Epithelial cell of prostate (primary cell): ENCODE data around the gene RSBN1.
"Not testable (repeated sequence)": the region's sequence is repeated elsewhere in the genome, so short reads cannot be mapped to it uniquely, and the experiment has no call there.

ENCODE experiments used
- DNase-seq: peaks from one replicate; pipeline ENCODE4 v3.0.0-alpha.2; 2011; ENCODE audit warnings: low read depth, low spot score
- H3K27ac ChIP-seq: fragments of 450-650 bp; 2 replicates; pipeline ENCODE4 v1.5.1; 2017; ENCODE audit warnings: mild to moderate bottlenecking

The RSBN1 gene

DNA sequence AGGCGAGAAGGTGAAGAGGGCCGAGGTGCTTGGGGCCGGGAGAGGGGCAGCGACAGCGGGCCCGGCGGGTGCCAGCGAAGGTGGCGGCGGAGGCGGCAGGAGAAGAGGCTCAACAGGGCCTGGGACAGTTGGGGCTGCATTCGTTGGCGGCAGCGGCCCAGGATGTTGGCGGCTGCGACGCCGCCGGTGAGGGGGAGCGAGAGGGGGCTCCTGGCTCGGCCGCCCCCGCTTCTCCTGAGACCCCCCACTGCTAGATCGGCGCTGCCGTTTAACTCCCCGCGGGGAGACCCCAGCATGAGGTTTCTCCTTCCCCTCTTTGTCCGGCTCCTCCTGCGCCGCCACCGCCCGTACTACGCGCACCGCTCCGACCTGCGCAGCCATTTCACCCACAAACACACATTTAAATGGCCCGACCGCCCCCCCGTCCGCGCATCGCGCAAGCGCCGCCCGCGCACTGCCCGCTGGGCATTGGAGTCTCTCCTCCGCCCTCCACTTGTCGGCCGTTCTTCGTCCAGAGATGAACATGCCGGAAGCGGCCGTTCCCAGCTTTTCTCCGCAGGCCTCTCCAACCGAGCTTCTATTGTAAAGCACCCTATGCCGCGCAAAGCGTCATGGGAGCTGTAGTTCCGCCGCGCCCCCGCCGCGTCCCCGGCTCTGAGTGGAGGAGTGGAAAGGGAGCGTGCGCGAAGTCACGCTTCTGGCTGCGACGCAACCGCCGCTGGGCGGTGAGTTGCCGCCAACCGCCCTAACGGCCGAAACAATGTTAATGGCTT lies at the start of gene RSBN1:
Gene RSBN1, minus strand, starts transcription at position 589 of the 773 bp plus-strand sequence. Its CDS starts 64 bp downstream, at position 525.
- DNase-seq = peak; percentile 97
- H3K27ac ChIP-seq = peak within 1 kb of the TSS; percentile 72

DNA sequence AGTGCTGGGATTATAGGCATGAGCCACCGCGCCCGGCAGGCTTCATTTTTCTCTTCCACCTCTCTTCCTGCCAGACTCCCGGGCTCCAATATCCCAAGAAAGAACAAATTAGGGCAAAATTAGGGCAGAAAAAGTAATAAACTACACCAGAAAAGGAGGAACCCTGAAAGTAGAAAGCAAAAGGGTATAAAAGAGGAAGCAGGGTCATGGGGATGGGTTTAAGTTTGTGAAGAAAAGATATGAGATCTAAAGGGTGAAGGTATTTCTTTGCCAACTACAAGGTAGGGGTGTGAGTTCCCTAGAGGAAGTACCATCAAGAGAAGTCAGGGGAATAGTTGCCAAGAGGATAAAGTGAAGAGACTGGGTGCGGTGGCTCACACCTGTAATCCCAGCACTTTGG lies 49.4 kb upstream of the RSBN1 start:
- no peak for DNase-seq
- H3K27ac ChIP-seq = peak overlapping the region; percentile 71

DNA sequence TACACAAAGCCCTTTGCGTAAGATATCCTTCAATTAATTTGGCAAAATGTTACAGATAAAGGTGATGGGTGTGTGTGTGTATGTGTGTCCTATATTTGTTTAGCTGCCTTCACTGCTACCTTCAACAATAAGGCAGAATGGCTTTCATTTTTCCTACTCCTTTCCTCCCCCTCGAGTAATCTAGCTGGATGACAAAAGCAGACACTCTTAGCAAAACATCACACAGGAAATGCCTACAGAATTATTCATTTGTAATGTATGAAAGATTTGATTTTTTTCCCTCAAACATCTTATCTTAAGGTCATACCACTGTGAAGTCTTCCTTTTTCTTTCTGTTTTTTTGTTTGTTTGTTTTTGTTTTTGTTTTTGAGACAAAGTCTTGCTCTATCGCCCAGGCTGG lies 48.6 kb upstream of the RSBN1 start:
- peak overlapping the region; percentile 71 for H3K27ac ChIP-seq
- DNase-seq = no peak

DNA sequence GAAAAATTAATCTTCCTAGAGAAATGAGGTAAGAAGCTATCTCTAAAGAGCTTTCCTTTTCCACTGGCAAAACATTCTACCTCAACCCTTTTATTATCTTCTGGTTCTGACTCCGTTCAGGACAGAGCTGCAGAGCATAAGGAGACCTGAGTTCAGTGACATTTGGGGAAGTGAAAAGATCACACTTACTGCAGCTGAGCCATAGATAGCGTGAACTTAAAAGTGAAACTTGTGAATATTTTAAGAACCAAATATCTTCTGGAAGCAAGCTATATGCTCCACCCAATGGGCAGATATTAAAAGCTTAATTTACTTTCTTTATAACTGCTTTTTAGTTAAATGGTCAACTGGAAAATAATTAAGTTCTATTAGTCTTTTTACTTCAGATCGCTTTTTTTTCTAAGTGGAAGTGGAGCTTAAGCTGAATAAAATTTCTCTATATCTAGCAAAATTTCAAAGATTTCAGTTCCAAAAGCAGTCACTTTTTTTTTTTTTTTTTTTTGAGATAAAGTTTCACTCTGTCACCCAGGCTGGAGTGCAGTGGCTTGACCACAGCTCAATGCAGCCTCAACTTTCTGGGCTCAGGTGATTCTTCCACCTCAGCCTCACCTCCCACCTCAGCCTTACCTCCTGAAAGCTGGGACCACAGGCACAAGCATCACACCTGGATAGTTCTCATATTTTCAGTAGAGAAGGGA lies 47.4 kb upstream of the RSBN1 start:
- DNase-seq = no peak
- H3K27ac ChIP-seq = no peak overlapping the region

DNA sequence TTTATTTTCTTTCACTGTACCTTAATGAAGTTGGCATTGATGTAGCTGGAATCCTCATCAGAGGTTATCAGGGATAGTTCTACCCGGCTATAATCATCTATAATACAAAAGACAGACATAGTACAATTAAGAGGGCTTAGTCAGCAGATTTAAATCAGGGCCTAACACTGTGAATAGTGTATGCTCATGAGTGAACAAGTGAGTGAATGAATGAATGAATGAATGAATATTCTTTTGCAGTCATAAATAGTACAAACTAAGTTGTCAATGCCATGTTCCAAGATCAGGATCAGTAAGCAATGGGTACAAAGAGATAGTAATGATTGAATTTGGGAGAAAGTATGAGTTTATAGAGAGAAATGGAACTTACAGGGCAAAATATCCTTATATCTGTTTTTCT lies 46.7 kb upstream of the RSBN1 start:
- no peak for DNase-seq
- H3K27ac ChIP-seq = no peak overlapping the region

DNA sequence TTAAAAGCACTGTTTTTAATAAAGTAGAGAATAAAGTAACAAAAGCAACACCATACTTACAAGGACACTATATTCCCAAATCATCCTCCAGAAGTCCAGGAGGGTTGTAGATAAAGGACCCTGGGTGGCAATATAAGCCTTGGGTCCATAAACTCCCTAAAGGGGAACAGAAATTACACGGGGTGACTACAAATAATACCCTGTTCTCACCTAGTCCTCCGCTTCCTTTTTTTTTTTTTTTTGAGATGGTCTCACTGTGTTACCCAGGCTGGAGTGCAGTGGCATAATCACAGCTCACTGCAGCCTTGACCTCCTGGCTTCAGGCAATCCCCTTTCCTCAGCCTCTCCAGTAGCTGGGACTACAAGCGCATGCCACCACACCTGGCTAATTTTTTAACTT lies 46.1 kb upstream of the RSBN1 start:
- DNase-seq = no peak
- no peak overlapping the region for H3K27ac ChIP-seq

DNA sequence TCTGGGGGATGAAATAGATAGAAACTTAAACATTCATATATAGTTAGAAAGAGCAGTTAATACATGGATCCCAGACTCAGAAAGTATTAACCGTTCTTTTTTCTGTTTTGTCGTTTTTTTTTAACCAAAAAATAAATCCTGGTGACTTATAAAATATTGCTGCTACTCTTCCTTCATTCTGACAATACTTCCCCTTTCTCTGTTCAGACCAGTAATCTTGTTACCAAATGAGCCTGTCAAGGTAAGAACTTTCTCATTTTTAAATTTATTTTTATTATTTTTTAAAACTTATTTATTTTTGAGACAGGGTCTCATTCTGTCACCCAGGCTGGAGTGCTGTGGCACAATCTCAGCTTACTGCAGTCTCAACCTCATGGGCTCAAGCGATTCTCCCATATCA lies 45.5 kb upstream of the RSBN1 start:
- no peak for DNase-seq

DNA sequence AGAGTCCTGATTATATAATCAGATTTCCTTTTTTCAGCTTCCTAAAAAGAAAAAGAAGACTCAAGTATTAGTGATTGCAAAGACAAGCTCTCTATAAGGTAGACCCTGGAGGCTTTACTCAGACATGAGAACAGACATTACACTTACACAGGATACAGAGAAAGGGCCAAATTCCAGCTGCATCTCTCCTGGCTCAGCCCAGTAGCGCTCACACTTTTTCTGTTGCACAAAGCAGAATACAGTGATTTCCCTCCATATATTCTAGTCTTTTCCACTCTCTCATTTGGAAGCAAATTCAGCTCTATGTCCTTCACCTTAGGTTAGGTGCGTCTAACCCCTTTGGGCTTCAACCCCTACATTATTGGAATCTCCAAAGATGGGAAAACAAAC lies 44.1 kb upstream of the RSBN1 start:
- no peak for DNase-seq
- H3K27ac ChIP-seq = no peak overlapping the region

More for the DNA sequence above, 45.5 kb upstream of the RSBN1 start:
- no peak overlapping the region for H3K27ac ChIP-seq

DNA sequence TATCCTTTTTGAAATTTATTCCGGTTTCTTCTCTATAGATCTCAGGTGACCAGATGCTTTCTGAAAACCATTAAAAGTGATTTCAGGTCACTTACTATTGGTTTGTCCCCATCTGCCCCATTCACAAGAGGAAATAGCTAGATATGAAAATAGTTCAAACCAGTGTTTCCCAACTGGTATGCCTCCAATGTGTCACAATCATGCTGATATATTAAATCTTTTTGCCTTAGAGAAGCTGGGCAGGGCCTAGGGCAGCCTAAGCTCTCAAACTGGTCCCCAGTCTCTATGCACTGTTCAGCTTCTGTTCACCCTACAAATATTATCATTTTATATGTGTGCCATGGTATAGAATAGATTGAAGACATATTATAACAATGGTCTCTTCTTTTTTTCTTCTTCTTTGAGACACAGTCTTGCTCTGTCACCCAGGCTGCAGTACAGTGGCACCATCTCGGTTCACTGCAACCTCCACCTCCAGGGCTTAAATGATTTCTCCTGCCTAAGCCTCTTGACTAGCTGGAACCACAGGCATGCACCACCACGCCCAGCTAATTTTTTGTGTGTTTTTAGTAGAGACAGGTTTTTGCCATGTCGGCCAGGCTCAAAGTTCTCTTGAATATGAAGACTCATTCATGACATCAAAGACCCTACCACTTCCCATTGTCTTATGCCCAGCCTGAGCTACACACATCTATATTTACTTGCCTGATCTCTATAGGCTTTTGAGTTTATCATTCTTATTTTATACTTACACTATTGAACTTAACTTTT lies 43.5 kb upstream of the RSBN1 start:
- no peak overlapping the region for H3K27ac ChIP-seq
- DNase-seq = no peak

DNA sequence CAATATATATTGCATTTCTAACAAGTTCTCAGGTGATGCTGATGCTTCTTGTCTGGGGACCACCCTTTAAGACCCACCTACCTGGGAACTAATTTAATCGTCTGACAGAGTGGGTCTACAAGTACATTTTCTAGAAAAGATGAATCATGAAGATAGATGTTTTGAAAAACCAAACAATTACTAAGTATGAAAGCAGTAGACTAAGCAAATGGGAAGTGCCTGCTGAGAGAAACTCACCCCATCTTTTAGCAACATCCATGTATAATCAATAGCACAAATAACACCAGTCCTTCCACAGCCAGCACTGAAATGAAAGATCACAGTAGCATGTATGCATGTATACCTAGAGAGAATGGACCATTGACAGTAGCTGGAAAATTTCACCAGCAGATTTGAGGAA lies 42.0 kb upstream of the RSBN1 start:
- H3K27ac ChIP-seq = no peak overlapping the region
- no peak for DNase-seq

DNA sequence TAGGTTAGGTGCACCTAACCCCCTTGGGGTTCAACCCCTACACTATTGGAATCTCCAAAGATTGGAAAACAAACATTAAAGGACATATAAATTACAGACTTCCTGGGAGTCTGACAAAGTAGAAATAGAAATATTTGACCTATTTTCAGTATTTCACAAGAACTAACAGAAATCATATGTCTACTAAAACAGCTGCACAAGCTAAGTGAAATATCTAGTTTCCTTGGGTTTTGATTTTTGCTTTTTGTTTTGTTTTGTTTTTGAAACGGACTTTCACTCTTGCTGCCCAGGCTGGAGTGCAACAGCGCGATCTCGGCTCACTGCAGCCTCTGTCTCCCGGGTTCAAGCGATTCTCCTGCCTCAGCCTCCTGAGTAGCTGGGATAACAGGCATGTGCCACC lies 40.4 kb upstream of the RSBN1 start:
- H3K27ac ChIP-seq, DNase-seq: not testable (repeated sequence)

DNA sequence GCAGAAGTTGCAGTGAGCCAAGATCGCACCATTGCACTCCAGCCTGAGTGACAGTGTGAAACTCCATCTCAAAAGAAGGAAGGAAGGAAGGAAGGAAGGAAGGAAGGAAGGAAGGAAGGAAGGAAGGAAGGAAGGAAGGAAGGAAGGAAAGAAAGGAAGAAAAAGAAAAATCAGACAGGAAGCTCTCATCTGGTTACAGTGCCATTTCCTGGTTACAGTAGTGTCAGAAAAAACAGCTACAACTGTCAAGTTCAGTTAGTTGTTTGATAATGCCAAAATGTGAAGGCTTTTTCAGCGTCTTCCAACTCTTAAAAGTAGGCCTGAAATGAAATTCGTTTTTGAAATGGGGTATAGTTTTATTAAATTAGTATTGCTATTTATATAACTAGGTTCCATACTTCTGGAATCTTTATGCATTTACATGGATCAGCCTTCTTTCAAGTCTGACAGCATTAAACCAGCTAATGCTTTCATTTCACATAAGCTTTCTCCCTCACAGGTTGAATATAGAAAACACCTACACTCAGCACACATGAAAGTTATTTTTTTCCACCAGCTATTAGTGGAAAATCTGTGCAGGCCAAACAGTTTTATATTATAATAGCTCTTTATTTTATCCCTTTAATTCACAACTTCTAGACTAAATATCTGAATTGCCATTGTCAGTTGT lies 38.0 kb upstream of the RSBN1 start:
- no peak for DNase-seq
- no peak overlapping the region for H3K27ac ChIP-seq

DNA sequence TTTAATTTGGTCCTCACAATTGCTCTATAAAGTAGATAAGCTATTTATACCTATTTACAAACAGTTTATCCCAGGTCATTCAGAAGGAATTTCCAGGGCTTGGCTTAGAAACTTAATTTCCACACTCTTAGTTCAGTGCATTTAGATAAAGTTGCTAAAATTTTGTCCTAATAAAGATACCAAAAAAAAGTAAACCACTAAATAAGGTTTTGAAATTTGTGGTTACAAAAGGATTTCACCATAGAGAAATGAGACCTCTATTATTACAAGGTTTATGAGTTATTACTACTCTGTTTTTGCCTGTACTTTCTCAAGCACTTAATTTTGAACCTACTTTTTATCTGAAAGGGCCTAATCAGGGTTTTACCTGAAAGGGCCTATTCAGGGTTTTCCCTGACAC lies 36.8 kb upstream of the RSBN1 start:
- no peak for DNase-seq
- no peak overlapping the region for H3K27ac ChIP-seq

DNA sequence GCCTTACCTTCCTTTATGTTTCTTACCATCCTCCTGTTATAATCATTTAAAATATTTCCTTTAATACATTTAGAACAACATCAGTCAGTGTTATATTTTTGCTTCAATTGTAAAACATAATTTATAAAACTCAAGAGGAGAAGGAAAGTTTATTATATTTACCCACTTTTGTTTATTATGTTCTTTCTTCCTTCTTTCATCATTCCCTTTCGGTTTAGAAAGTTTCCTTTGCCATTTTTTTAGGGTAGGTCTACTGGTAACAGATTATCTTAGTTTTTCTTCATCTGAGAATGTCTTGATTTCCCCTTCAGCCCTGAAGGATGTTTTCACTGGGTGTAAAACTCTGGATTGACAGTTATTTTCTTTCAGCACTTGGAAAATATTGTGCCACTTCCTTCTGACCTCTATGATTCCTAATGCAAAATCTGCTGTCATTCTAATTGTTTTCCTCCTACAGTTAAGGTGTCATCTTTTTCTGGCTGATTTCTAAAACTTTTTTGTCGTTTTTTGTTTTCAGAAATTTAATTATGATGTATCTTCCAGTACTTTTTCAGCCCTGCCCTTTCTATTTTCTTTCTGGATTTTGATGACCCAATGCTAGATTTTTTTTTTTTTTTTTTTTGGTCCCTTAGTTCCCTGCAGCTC lies 34.2 kb upstream of the RSBN1 start:
- H3K27ac ChIP-seq = no peak overlapping the region
- no peak for DNase-seq

DNA sequence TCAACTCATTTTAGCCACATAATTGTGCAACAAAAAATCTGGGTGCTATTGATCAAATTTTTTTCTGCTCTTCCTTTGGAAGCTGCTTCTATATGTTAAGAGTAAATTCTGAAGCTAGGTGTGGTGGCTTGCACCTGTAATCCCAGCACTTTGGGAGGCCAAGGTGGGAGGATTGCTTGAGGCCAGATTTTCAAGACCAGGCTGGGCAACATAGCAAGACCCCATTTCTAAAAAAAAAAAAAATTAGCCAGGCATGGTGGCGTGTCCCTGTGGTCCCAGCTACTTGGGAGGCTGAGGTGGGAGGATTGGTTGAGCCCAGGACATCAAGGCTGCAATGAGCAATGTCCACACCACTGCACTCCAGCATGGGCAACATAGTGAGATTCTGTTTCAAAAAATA lies 24.3 kb upstream of the RSBN1 start:
- no peak for DNase-seq
- H3K27ac ChIP-seq = no peak overlapping the region

DNA sequence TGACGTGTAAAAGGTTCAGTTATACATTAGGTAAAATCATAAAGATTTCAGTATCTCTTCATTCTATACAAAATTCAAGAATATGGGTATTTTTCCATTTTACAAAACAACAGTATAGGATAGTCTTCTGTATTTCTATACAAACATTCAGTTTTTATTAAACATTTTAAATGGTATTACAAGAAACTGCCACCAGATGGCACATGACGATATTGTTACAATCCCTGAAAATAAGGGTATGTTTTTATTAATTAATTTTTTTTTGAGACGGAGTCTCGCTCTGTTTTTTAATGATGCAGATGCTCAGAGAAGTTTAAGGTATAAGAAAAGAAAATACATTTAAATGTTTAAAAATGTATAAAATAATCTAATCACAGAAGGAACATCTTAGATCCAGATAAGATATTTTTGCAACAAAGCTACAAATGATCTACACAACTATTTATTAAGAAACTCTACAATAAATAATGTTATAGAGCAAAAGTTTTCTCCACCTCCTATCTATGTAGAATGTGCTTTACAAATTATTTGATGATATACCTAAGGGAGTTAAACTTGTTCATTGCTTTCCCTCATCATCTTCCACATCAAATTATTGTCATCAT lies 23.5 kb upstream of the RSBN1 start:
- DNase-seq = no peak
- H3K27ac ChIP-seq = peak overlapping the region; percentile 78

DNA sequence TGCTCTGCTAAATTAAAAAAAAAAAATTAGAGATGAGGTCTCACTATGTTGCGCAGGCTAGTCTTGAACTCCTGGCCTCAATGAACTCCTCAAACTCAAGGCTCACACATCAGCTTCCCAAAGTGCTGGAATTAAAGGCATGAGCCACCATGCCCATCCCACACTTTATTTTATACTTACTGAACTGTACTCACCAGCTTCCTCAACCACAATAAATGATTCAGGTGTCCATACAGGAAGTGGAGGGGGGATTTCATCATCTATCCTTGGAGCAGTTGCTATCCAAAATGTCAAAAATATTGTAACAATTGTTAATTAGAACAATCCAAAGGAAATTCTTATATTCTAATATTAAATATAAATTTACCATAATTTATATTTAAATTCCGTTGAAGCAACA lies 22.4 kb upstream of the RSBN1 start:
- H3K27ac ChIP-seq = peak overlapping the region; percentile 78
- DNase-seq = no peak

DNA sequence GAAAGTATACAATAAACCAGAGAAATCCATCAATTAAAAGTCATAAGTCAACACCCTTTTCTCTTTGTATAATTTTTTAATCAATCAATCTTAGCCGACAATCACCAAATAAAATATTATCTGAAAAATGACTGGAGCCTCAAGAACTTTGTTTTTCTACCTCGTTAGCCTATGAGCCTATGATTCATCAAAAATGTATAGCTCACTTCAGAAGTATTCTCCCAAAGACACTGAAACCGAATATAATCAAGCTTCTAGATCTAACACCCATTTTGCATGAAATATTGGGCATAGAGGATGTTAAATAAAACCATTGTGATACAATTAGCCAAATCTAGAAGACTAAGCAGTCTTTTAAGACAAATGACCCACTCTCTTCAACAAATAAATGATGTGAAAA lies 17.8 kb upstream of the RSBN1 start:
- no peak for DNase-seq
- no peak overlapping the region for H3K27ac ChIP-seq

DNA sequence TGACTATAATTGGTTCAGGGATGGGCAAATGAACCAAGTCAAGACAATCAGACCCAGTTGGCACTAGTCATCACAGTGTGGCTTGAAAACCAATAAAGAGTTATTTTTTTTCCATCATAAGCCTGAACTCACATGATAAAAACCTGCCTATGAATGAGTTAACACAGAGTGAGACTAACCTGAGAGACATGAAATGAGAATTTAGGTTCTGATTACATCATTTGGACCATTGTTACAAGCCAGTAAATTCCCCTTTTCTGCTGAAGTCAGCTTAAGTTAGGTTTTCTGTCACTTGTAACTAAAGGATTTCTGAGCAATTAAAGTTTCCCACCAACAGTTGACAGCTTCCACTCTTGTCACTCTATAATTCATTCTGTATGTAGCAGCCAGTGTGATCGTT lies 9.6 kb upstream of the RSBN1 start:
- H3K27ac ChIP-seq = no peak overlapping the region
- DNase-seq = no peak

DNA sequence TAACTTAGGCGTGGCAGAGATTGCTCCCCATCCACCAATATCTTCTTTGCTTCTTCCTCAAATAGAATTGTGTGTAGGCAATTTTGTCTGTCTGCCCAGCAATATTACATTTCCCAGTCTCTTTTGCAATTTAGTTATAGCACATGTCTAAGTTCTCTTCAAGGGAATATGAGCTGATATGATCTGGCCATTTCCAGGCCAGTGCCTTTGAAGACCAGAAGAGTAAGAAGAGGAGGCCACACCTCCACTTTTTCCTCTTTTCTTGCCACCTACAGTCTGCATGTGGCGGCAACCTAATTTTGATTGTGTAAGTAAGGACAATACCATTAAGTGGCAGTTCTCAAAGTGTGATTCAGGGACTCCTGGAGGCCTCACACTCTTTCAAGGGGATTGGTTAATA lies 6.3 kb upstream of the RSBN1 start:
- no peak for DNase-seq
- H3K27ac ChIP-seq = no peak overlapping the region
